Measurements from ENCODE around the gene SRP68. TPM values are rescaled to one million over a fixed set of nuclear protein-coding genes. Genes with fewer than 3 reads are reported as not detected.

The SRP68 gene
- total and polyA plus RNA-seq, 9 of the 15 experiments (the other 6 are each of a cell fraction or from before 2014, with no cell fraction given) = 29.4 to 92.6 (median 36.2) TPM

DNA sequence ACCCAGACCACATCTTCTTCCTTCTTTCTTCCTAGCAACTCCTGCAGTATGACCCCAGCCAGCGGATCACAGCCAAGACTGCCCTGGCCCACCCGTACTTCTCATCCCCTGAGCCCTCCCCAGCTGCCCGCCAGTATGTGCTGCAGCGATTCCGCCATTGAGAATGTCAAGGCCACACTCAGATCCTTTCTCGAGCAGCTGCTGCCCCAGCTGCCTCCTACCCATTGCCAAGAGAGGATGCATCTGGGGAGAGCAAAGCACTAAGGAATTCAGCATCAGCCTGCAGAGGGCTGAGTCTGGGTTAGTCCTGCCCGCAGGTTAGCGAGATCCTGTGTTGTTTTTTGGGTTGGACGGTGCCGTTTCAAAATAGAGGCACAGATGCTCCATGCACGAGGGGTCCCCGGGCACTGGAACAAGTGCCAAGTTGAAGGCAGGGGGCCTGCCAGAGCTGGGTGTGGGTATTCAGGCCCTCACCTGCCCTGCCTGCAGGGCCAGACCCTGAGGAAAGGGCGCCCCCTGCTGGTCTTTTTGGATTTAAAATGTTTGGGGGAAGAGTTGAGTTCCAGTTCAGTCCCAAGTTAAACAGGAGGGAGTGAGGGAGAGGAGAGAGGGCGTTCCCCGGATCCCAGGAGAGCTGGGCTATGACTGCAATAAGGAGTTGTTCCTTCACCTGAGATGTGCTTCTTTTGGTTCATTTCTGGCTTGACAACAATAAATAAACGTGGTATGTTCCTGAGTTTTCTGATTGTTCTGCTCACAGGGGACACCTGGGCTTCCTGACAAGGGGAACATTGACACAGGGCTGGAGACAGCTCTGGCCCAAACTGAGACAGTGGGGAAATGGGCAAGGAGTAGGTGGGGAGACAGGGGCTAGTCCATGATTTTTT lies 66.8 kb downstream of the SRP68 start (continued):
- TF ChIP-seq, protein P1, sequence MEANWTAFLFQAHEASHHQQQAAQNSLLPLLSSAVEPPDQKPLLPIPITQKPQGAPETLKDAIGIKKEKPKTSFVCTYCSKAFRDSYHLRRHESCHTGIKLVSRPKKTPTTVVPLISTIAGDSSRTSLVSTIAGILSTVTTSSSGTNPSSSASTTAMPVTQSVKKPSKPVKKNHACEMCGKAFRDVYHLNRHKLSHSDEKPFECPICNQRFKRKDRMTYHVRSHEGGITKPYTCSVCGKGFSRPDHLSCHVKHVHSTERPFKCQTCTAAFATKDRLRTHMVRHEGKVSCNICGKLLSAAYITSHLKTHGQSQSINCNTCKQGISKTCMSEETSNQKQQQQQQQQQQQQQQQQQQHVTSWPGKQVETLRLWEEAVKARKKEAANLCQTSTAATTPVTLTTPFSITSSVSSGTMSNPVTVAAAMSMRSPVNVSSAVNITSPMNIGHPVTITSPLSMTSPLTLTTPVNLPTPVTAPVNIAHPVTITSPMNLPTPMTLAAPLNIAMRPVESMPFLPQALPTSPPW (CRISPR knock-in tag; IDR thresholded peaks at IDR 0.05) = peak; percentile 40; the same call in 1 of the 2 replicates
- TF ChIP-seq SAFB (IDR thresholded peaks at IDR 0.05; ENCODE audit: borderline replicate concordance, low read depth, low read length) = no peak
- peak; percentile 94 for TF ChIP-seq ARID2 (IDR thresholded peaks at IDR 0.05)
- peak in 1 of 2 experiments; percentile 46; a peak in 2 of 4 replicates for TF ChIP-seq MAZ (CRISPR knock-in tag; conservative IDR thresholded peaks at IDR 0.05 in 1 of 2, IDR thresholded peaks at IDR 0.05 in 1 of 2)
- TF ChIP-seq ZNF121 (CRISPR knock-in tag; conservative IDR thresholded peaks at IDR 0.05) = no peak
- 0 out of 2 replicates have a peak, but pooled peaks have one; percentile 19 for TF ChIP-seq XRCC5 (IDR thresholded peaks at IDR 0.05; ENCODE audit: low read depth, low read length)
- TF ChIP-seq ZFX (CRISPR knock-in tag; IDR thresholded peaks at IDR 0.05) = peak; percentile 31; the same call in 1 of the 2 replicates
- TF ChIP-seq JUND (IDR thresholded peaks at IDR 0.05; ENCODE audit: borderline replicate concordance, low read depth, low read length) = 0 out of 2 replicates have a peak, but pooled peaks have one; percentile 17
- TF ChIP-seq JUND (tag; IDR thresholded peaks at IDR 0.05; ENCODE audit: borderline replicate concordance, low read depth, low read length) = no peak; the same call in 2 of the 3 replicates
- TF ChIP-seq STAG1 (CRISPR knock-in tag; IDR thresholded peaks at IDR 0.05; ENCODE audit: borderline replicate concordance) = peak; percentile 81; the same call in 1 of the 2 replicates
- TF ChIP-seq, protein P2, sequence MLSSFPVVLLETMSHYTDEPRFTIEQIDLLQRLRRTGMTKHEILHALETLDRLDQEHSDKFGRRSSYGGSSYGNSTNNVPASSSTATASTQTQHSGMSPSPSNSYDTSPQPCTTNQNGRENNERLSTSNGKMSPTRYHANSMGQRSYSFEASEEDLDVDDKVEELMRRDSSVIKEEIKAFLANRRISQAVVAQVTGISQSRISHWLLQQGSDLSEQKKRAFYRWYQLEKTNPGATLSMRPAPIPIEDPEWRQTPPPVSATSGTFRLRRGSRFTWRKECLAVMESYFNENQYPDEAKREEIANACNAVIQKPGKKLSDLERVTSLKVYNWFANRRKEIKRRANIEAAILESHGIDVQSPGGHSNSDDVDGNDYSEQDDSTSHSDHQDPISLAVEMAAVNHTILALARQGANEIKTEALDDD (IDR thresholded peaks at IDR 0.05) = peak; percentile 26; the same call in 1 of the 2 replicates
- 0 out of 2 replicates have a peak, but pooled peaks have one; percentile 18 for TF ChIP-seq TARDBP (IDR thresholded peaks at IDR 0.05)
- TF ChIP-seq CC2D1A (IDR thresholded peaks at IDR 0.05) = peak; percentile 87
